HG03354 (cell line): ENCODE data around the gene CCDC74B.
"Not testable (repeated sequence)": the region's sequence is repeated elsewhere in the genome, so short reads cannot be mapped to it uniquely, and the experiment has no call there.

Source experiments
- ATAC-seq: cut with Tn5 transposase; IDR thresholded peaks from one replicate; pipeline ENCODE4 v1.9.1; 2021; ENCODE audit warnings: mild to moderate bottlenecking; ENCODE audit not compliant: unreplicated experiment, poor library complexity, severe bottlenecking

Gene CCDC74B

GRCh38 chr2:130145006-130145414, at the start of gene CCDC74B:
TSS of gene CCDC74B (minus strand) at chr2:130145112. CDS start at chr2:130144996, 116 bp downstream.
- ATAC-seq, result peak; percentile 94

DNA sequence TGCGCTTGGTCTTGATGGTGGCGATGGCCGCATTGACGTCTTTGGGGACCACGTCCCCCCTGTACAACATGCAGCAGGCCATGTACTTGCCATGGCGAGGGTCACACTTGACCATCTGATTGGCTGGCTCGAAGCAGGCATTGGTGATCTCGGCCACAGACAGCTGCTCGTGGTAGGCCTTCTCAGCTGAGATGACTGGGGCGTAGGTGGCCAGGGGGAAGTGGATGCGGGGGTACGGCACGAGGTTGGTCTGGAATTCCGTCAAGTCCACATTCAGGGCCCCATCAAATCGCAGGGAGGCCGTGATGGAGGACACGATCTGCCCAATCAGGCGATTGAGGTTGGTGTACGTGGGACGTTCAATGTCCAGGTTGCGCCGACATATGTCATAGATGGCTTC, 48.9 kb upstream of the CCDC74B start:
- ATAC-seq, result not testable (repeated sequence)

- not testable (repeated sequence) for ATAC-seq
Measured at GRCh38 chr2:130192451-130192850, 47.5 kb upstream of the CCDC74B start.

GRCh38 chr2:130191319-130191718, 46.4 kb upstream of the CCDC74B start:
- not testable (repeated sequence) for ATAC-seq

DNA sequence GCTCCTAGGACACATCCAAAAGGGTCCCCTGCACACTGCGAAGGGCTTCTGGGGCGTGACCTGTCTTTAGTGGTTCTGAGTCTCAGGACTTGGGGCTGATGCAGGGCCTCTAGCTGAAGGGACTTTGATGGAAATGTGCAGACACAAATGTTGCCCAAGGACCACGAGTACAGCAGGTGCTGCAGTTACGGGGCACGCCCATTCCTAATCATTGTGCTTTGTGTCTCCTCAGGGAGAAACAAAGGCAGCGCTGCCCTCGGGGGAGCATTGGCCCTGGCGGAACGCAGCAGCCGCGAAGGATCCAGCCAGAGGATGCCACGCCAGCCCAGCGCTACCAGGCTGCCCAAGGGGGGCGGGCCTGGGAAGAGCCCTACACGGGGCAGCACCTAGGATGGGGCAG, 45.3 kb upstream of the CCDC74B start:
- no peak for ATAC-seq

DNA sequence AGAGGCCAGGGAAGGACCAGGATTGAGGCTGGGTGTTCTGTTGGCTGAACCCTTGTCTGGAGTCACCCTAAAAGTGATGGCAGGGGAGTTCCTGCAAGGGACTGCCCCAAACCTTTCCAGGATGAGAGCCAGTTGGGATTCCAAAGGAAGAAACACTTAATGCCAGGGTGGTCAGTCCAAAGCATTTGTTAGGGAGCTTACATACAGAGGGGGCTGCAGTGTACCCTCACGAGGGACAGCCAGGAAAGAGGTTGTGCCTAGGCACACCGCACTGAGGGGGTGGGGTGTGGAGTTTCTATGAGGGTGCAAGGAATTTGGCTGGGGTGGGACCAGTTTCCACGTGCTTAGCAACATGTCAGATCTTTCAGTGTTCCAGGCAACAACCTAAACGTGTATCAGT, 44.0 kb upstream of the CCDC74B start:
- not testable (repeated sequence) for ATAC-seq

DNA sequence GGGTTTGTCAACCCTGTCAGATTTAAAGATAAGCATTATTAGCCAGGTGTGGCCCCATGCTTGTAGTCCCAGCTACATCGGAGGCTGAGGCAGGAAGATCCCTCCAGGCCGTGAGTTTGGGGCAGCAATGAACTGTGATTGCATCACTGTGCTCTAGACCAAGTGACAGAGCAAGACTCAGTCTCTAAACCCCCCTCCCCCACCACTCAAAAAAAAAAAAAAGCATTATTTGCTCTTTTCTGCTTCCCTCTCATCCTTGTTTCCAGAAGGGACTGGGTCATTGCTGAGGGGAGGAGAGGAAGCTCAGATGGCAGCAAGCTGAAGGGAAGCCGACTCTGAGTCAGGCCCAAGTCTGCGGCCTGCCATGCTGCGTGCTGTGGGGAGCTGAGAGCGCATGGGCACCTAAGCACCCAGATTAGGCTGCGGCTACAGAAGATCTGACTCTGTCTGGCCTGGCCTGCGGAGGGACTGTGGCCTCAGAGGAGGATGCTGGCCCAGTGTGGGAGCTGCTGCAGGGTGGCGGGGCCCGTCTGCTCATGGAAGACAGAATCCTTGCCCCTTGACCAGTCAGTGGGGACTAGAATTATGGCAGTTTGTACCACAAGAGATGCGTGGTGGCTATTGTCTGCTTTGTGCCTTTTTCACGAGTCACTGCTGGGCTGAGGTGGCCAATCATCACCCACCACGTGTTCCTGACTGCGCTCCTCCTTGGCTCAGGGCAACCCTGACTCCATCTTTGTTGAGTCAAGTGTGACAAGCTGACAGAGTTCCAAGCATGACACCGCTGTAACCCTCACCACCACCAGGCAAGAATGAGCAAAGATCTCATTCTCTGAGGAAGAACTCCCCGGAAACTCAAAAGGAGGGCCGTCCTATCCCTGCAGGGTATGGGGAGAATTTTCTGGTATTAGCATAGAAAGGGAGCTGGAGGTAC, 43.2 kb upstream of the CCDC74B start:
- not testable (repeated sequence) for ATAC-seq

- no peak for ATAC-seq
Measured at GRCh38 chr2:130187268-130187667, 42.4 kb upstream of the CCDC74B start.

- no peak for ATAC-seq
Measured at GRCh38 chr2:130186391-130186790, 41.5 kb upstream of the CCDC74B start.

DNA sequence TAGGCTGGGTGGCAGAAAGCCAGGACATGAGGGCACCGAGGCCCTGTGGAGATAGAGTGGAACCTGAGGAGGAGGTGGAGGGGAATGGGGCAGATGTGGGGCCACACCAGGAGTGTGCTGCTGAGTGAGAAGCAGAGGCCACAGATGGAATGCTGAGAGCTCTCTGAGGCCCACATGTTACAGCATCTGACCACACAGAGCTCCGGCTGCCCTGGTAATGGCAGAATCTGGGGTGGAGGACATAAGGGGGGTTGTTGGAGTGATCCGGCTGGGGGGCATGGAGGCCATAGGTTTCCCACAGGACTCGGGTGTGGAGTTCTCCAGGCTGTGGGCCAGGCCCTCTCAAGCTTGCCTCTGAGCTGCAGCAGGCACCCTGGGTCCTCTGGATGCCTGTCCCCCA, 41.0 kb upstream of the CCDC74B start:
- no peak for ATAC-seq

- ATAC-seq, result no peak
Measured at GRCh38 chr2:130185436-130185835, 40.5 kb upstream of the CCDC74B start.

GRCh38 chr2:130183512-130184373, 38.8 kb upstream of the CCDC74B start:
- no peak for ATAC-seq

DNA sequence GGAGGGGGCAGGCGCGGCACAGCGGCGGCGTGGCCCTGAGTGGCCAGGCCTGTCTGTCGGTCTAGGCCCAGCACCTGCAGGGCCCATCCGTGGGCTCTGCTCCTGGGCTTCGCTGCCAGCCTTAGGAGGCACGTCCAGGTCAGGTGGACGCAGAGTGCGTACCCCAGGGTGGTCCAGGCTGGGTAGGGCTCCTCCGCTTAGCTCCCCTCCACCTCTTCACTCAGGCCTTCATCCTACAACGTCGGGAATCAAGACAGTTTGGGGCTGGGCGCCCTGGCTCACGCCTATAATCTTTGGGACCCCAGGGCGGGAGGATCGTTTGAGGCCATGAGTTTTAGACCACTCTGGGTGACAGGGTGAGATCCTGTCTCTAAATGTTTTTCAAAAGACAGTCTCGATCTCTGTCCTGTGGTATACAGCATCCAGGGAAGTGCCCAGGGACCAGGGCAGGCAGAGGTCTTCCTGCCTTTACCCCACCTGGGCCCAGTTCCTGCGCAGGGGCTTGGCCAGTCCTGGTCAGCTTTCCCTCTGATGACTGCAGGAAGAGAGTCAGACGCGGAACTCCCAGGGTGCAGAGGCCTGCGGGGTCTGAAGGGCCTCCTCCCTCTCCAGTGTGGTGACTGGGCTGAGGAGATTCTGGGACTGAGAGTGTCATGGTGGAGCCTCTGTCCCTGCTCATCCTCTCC, 38.1 kb upstream of the CCDC74B start:
- peak; percentile 24 for ATAC-seq

GRCh38 chr2:130181880-130182682, 37.2 kb upstream of the CCDC74B start, which contains the start of gene MZT2B:
TSS of gene MZT2B (plus strand) at chr2:130182262. CDS start at chr2:130182283, 21 bp downstream.
- peak; percentile 83 for ATAC-seq

DNA sequence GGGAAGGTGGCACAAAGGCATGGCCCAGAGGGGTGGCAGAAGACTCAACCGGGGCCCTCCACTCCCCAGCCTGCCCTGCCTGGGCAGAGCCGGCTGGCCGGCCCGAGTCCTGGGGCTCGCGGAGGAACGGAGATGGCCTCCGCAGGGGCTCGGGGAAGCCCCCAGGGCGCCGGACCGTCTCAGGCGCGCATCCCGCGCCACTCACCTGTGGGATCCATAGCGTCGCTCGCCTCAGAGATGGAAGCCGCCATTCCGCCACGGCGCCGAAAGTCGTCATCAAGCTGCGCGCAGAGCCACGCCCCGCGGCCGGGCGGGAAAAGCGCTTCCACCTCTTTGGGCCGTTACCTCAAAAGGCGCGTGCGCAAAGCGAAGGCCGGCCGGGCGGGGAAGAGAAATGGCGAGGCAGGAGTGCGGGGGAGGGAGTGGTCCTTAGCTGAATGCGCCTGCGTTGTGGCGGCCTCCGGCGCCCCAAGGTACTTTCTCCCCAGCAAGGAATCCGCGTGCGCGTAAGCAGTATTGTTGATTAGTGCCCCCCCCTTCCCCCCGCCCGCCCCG, 36.5 kb upstream of the CCDC74B start, which contains the start of gene SMPD4:
Gene SMPD4, minus strand, starts transcription at position 278 of the 555 bp plus-strand sequence. CDS start 5,010 bp downstream, outside the sequence.
- peak; percentile 67 for ATAC-seq

- peak; percentile 0 for ATAC-seq
Measured at GRCh38 chr2:130180404-130181324, 35.8 kb upstream of the CCDC74B start.

DNA sequence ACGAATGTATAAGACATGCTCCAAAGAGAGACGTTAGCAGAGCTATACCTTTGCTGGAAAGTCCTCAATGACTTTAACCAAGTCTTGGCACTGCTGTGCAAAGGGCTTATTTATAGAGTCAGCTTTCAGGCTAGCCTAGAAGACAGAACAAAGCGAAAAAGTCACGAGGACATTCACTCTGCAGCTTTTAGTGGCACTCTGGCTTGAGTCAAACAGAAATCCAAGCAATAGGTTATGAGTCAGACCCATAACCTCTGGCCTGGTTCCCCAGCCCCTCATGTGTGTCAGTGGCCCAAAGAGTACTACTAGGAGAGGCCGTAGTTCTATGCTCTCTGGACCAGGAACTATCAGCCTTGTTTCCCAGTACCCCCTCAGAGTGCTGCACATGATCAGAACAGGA, 30.0 kb upstream of the CCDC74B start:
- ATAC-seq, result not testable (repeated sequence)

DNA sequence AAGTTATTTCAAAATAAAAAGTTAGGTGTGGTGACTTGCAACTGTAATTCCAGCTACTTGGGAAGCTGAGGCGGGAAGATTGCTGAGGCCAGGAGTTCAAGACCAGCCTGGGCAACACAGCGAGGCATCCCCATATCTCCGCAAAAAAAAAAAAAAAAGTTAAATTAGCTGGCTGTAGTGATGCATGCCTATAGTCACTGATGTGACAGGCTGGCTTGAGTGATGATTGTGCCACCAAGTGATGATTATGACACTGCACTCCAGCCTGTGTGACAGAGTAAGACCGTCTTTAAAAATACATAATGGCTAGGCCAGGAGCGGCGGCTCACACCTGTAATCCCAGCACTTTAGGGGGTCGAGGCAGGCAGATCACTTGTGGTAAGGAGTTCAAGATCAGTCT, 25.0 kb upstream of the CCDC74B start:
- ATAC-seq, result no peak
